Spleen (tissue), 7 donors: ENCODE data around the gene CASP7.

Experiments used
- POLR2A ChIP-seq, 3 donors: fragments of 450-650 bp; IDR thresholded peaks; one replicate each; pipeline ENCODE4 v1.5.1; 2017; ENCODE audit warnings: antibody characterized with exemption in 3 of 3, mild to moderate bottlenecking in 1 of 3
- POLR2AphosphoS5 ChIP-seq, 3 donors: sonication (generic); formaldehyde crosslinking; IDR thresholded peaks; one replicate each; pipeline ENCODE4 v1.5.1; 2017; ENCODE audit warnings: antibody characterized with exemption in 3 of 3
- TF ChIP-seq, protein P1 (sequence below), 11 experiments: fragments of 200-600 bp in 7 of 11; fragments of 450-650 bp in 4 of 11; sonication (generic) in 4 of 11; IDR thresholded peaks in 8 of 11; conservative IDR thresholded peaks in 3 of 11; 1 replicate in 7 of 11; 2 replicates in 4 of 11; pipeline versions ENCODE4 v1.4.0 to v1.8.0; 2016 to 2021; ENCODE audit warnings: antibody characterized with exemption in 11 of 11, inconsistent platforms in 4 of 11, mild to moderate bottlenecking in 1 of 11
- donor health status: DM: no; HTN: no; CAD: no; lungs with moderate emphysema.
- donor health status: DM: no; HTN: no; CAD: no.
- donor health status: DM: no; HTN: no; CAD: no.

DNA sequence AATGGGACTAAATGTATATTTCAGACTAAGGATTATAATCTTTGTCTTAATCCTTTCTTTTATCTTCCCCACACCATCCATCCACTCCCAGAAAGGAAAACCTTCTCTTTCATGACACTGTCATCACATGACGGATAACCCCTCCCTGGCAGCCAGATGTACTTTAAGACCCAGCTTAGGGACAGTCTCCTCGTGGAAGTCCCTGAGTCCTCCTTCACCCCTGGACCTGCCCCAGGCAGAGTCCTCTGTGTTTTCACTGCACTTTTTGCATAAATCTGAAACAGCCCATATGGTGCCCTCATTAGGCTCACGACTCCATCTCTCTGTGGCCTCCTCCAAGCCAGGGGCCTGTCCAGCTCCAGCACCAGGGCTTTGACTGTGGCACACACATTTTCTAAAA, 31.9 kb upstream of the CASP7 start:
- TF ChIP-seq POLR2AphosphoS5 (IDR thresholded peaks at IDR 0.05): no peak
- TF ChIP-seq, protein P1, sequence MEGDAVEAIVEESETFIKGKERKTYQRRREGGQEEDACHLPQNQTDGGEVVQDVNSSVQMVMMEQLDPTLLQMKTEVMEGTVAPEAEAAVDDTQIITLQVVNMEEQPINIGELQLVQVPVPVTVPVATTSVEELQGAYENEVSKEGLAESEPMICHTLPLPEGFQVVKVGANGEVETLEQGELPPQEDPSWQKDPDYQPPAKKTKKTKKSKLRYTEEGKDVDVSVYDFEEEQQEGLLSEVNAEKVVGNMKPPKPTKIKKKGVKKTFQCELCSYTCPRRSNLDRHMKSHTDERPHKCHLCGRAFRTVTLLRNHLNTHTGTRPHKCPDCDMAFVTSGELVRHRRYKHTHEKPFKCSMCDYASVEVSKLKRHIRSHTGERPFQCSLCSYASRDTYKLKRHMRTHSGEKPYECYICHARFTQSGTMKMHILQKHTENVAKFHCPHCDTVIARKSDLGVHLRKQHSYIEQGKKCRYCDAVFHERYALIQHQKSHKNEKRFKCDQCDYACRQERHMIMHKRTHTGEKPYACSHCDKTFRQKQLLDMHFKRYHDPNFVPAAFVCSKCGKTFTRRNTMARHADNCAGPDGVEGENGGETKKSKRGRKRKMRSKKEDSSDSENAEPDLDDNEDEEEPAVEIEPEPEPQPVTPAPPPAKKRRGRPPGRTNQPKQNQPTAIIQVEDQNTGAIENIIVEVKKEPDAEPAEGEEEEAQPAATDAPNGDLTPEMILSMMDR (IDR thresholded peaks at IDR 0.05 in 8 of 11, conservative IDR thresholded peaks at IDR 0.05 in 3 of 11): no peak
- TF ChIP-seq POLR2A (IDR thresholded peaks at IDR 0.05): no peak
